ENCODE data around the gene PARPBP.
"Not testable (repeated sequence)": the region's sequence is repeated elsewhere in the genome, so short reads cannot be mapped to it uniquely, and the experiment has no call there.

The PARPBP gene

GRCh38 chr12:102120886-102121285 is 903 bp downstream of the PARPBP start:
- DNase-seq (ENCODE audit: extremely low read depth, low read depth) = peak; percentile 27
- peak overlapping the region; percentile 92 for H3K4me3 ChIP-seq (replicated peaks; ENCODE audit: low read depth, low read length)
- TF ChIP-seq, protein P1, sequence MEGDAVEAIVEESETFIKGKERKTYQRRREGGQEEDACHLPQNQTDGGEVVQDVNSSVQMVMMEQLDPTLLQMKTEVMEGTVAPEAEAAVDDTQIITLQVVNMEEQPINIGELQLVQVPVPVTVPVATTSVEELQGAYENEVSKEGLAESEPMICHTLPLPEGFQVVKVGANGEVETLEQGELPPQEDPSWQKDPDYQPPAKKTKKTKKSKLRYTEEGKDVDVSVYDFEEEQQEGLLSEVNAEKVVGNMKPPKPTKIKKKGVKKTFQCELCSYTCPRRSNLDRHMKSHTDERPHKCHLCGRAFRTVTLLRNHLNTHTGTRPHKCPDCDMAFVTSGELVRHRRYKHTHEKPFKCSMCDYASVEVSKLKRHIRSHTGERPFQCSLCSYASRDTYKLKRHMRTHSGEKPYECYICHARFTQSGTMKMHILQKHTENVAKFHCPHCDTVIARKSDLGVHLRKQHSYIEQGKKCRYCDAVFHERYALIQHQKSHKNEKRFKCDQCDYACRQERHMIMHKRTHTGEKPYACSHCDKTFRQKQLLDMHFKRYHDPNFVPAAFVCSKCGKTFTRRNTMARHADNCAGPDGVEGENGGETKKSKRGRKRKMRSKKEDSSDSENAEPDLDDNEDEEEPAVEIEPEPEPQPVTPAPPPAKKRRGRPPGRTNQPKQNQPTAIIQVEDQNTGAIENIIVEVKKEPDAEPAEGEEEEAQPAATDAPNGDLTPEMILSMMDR (IDR thresholded peaks at IDR 0.05; ENCODE audit: low read depth, low read length, missing control alignments) = no peak

DNA sequence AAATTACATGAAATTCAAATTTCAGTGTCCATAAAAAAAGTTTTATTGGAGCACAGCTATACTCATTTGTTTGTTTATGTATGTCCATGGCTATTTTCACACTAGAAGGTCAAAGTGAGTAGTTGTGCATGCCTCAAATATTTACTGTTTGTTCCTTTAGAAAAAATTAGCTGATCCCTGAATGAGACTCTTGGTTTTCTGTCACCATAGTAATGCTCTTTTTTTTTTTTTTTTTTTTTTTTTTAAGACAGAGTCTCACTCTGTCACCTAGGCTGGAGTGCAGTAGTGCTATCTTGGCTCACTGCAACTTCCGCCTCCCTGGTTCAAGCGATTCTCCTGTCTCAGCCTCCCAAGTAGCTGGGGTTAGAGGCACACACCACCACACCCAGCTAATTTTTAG is 1.3 kb downstream of the PARPBP start:
- peak overlapping the region; percentile 92 for H3K4me3 ChIP-seq (replicated peaks; ENCODE audit: low read depth, low read length)
- not testable (repeated sequence) for DNase-seq (ENCODE audit: extremely low read depth, low read depth)

GRCh38 chr12:102130720-102131119 is 10.7 kb downstream of the PARPBP start:
- DNase-seq (ENCODE audit: extremely low read depth, low read depth) = not testable (repeated sequence)

DNA sequence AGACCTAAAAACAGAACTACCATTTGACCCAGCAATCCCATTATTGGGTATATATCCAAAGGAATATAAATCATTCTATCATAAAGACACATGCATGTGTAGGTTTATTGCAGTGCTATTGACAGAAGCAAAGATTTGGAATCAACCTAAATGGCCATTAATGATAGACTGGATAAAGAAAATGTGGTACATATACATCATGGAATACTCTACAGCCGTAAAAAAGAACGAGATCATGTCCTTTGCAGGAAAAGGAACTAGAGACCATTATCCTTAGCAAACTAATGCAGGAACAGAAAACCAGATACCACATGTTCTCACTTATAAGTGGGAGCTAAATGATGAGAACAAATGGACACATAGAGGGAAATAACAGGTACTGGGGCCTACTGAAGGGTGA is 11.5 kb downstream of the PARPBP start:
- not testable (repeated sequence) for H3K4me3 ChIP-seq (replicated peaks; ENCODE audit: low read depth, low read length); DNase-seq (ENCODE audit: extremely low read depth, low read depth)

More at GRCh38 chr12:102130720-102131119, 10.7 kb downstream of the PARPBP start:
- H3K4me3 ChIP-seq (replicated peaks; ENCODE audit: low read depth, low read length) = not testable (repeated sequence)

DNA sequence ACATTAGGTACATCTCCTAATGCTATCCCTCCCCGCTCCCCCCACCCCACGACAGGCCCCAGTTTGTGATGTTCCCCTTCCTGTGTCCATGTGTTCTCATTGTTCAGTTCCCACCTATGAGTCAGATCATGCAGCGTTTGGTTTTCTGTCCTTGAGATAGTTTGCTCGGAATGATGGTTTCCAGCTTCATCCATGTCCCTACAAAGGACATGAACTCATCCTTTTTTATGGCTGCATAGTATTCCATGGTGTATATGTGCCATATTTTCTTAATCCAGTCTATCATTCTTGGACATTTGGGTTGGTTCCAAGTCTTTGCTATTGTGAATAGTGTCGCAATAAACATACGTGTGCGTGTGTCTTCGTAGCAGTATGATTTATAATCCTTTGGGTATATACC is 17.6 kb downstream of the PARPBP start:
- DNase-seq (ENCODE audit: extremely low read depth, low read depth); H3K4me3 ChIP-seq (replicated peaks; ENCODE audit: low read depth, low read length): not testable (repeated sequence)

DNA sequence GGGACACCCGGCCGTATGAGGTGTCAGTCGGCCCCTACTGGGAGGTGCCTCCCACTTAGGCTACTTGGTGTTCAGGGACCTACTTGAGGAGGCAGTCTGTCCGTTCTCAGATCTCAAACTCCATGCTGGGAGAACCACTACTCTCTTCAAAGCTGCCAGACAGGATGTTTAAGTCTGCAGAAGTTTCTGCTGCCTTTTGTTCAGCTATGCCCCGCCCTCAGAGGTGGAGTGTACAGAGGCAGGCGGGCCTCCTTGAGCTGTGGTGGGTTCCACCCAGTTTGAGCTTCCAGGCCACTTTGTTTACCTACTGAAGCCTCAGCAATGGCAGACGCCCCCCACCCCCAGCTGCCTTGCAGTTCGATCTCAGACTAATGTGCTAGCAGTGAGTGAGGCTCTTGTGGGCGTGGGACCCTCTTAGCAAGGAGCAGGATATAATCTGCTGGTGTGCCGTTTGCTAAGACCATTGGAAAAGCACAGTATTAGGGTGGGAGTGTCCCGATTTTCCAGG is 22.9 kb downstream of the PARPBP start:
- DNase-seq (ENCODE audit: extremely low read depth, low read depth); H3K4me3 ChIP-seq (replicated peaks; ENCODE audit: low read depth, low read length): not testable (repeated sequence)

GRCh38 chr12:102144221-102144620 is 24.2 kb downstream of the PARPBP start:
- TF ChIP-seq, protein P1 (IDR thresholded peaks at IDR 0.05; ENCODE audit: low read depth, low read length, missing control alignments) = no peak
- no peak overlapping the region for H3K4me3 ChIP-seq (replicated peaks; ENCODE audit: low read depth, low read length)
- no peak for DNase-seq (ENCODE audit: extremely low read depth, low read depth)

DNA sequence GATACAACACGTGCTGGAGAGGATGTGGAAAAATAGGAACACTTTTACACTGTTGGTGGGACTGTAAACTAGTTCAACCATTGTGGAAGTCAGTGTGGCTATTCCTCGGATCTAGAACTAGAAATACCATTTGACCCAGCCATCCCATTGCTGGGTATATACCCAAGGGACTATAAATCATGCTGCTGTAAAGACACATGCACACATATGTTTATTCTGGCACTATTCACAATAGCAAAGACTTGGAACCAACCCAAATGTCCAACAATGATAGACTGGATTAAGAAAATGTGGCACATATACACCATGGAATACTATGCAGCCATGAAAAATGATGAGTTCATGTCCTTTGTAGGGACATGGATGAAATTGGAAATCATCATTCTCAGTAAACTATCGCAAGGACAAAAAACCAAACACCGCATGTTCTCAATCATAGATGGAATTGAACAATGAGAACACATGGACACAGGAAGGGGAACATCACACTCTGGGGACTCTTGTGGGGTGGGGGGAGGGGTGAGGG is 27.1 kb downstream of the PARPBP start:
- not testable (repeated sequence) for DNase-seq (ENCODE audit: extremely low read depth, low read depth); H3K4me3 ChIP-seq (replicated peaks; ENCODE audit: low read depth, low read length)

DNA sequence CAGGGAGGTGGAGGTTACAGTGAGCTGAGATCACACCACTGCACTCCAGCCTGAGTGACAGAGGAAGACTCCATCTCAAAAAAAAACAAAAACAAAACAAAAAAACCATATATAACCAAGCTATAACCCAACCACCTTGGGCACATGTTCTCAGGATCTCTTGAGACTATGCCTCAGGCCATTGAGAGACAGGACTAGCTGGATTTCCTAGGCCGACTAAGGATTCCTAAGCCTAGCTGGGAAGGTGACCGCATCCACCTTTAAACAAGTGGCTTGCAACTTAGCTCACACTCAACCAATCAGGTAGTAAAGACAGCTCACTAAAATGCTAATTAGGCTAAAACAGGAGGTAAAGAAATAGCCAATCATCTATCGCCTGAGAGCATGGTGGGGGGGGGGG is 35.2 kb downstream of the PARPBP start:
- H3K4me3 ChIP-seq (replicated peaks; ENCODE audit: low read depth, low read length); DNase-seq (ENCODE audit: extremely low read depth, low read depth): not testable (repeated sequence)

DNA sequence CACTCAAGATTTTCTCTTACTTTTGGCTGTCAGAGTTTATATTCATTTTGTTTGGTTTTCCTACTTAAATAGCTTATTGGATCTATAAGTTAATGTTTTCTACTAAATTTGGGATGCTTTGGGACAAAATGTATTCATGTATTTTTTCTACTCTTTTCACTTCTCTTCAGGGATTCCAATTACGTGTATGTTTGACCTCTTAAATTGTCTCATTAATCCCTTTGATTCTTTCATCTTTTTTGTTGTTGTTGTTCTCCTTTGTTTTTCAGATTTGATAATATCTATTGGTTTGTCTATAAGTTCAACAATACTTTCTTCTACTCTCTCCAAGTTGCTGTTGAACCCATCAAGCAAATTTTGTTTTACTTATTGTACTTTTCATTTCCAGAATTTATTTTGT is 43.4 kb downstream of the PARPBP start:
- no peak for DNase-seq (ENCODE audit: extremely low read depth, low read depth)
- H3K4me3 ChIP-seq (replicated peaks; ENCODE audit: low read depth, low read length) = no peak overlapping the region
- TF ChIP-seq, protein P1 (IDR thresholded peaks at IDR 0.05; ENCODE audit: low read depth, low read length, missing control alignments) = no peak
